ENCODE measurements around the gene C15orf40. TPM values are rescaled to one million over a fixed set of nuclear protein-coding genes. Genes with fewer than 3 reads are reported as not detected.
A peak's percentile ranks its signal among the peaks of the same experiment; 100 is the strongest.

The C15orf40 gene
- total and polyA plus RNA-seq, 2 of the 13 experiments (the other 11 are each of a cell fraction or from before 2014, with no cell fraction given) = 24.0 to 26.3 TPM

- TF ChIP-seq ZNF484 (CRISPR knock-in tag; IDR thresholded peaks at IDR 0.05; ENCODE audit: borderline replicate concordance, low read depth) (no peak), ZIK1 (CRISPR knock-in tag; IDR thresholded peaks at IDR 0.05; ENCODE audit: borderline replicate concordance, low read depth) (peak; percentile 63; the same call in 1 of the 2 replicates), KDM6A (CRISPR knock-in tag; IDR thresholded peaks at IDR 0.05; ENCODE audit: low read depth) (no peak), JUN (CRISPR knock-in tag; IDR thresholded peaks at IDR 0.05) (0 out of 2 replicates have a peak, but pooled peaks have one; percentile 16), ZNF772 (CRISPR knock-in tag; IDR thresholded peaks at IDR 0.05) (no peak), ZNF720 (CRISPR knock-in tag; IDR thresholded peaks at IDR 0.05) (no peak), ZFP1 (CRISPR knock-in tag; IDR thresholded peaks at IDR 0.05) (no peak), ZNF207 (IDR thresholded peaks at IDR 0.05; ENCODE audit: borderline replicate concordance) (no peak), NFYC (CRISPR knock-in tag; IDR thresholded peaks at IDR 0.05) (0 out of 2 replicates have a peak, but pooled peaks have one; percentile 33), REPIN1 (CRISPR knock-in tag; IDR thresholded peaks at IDR 0.05; ENCODE audit: borderline replicate concordance, low read depth) (peak; percentile 72; the same call in 1 of the 2 replicates), KMT2A (CRISPR knock-in tag; IDR thresholded peaks at IDR 0.05) (peak; percentile 70), ZKSCAN8 (CRISPR knock-in tag; IDR thresholded peaks at IDR 0.05; ENCODE audit: borderline replicate concordance) (no peak), WIZ (CRISPR knock-in tag; IDR thresholded peaks at IDR 0.05) (peak; percentile 92; the same call in 1 of the 2 replicates), ZFP36L1 (CRISPR knock-in tag; IDR thresholded peaks at IDR 0.05) (no peak), BRF2 (CRISPR knock-in tag; IDR thresholded peaks at IDR 0.05) (0 out of 2 replicates have a peak, but pooled peaks have one; percentile 34), SMYD3 (CRISPR knock-in tag; IDR thresholded peaks at IDR 0.05) (no peak), SIN3A (IDR thresholded peaks at IDR 0.05; ENCODE audit: borderline replicate concordance, low read depth, low read length) (peak; percentile 75; the same call in 1 of the 2 replicates), PREB (CRISPR knock-in tag; IDR thresholded peaks at IDR 0.05) (no peak), HMGA1 (CRISPR knock-in tag; conservative IDR thresholded peaks at IDR 0.05) (no peak), ELF4 (CRISPR knock-in tag; IDR thresholded peaks at IDR 0.05; ENCODE audit: borderline replicate concordance) (peak; percentile 82; the same call in 1 of the 2 replicates), AKNA (CRISPR knock-in tag; IDR thresholded peaks at IDR 0.05; ENCODE audit: borderline replicate concordance) (no peak), REL (CRISPR knock-in tag; conservative IDR thresholded peaks at IDR 0.05) (peak; percentile 96), ARID2 (CRISPR knock-in tag; IDR thresholded peaks at IDR 0.05; ENCODE audit: borderline replicate concordance) (peak; percentile 85; the same call in 1 of the 2 replicates), ETV6 (CRISPR knock-in tag; conservative IDR thresholded peaks at IDR 0.05) (0 out of 2 replicates have a peak, but pooled peaks have one; percentile 51)
Measured at GRCh38 chr15:82985688-82986441, 25.6 kb downstream of the C15orf40 start, which contains the start of gene RAMAC (continued).

Measured in HepG2 (cell line).